GM10248 (cell line): ENCODE measurements around the gene GMDS.

Experiments used
- CTCF ChIA-PET: fragments of 300-600 bp; sonication (Branson Sonifier 250); formaldehyde crosslinking; extraction: SDS; loops from one replicate; lab custom pipeline; 2021; ENCODE audit warnings: antibody characterized with exemption; lab: Yijun Ruan, JAX
- POLR2A ChIA-PET: fragments of 350-650 bp; sonication (Branson Sonifier 250); formaldehyde crosslinking; extraction: SDS; loops from one replicate; lab custom pipeline; 2020; ENCODE audit warnings: antibody characterized with exemption; lab: Yijun Ruan, JAX
- DNase-seq: peaks from one replicate; pipeline ENCODE4 v3.0.0; 2012; ENCODE audit errors: extremely low spot score
- TF ChIP-seq, protein P1 (sequence below): IDR thresholded peaks from 2 replicates; pipeline ENCODE4 v1.5.1; 2012; ENCODE audit warnings: mild to moderate bottlenecking, low read depth; ENCODE audit errors: extremely low read depth, missing control alignments, control extremely low read depth

GMDS gene

DNA sequence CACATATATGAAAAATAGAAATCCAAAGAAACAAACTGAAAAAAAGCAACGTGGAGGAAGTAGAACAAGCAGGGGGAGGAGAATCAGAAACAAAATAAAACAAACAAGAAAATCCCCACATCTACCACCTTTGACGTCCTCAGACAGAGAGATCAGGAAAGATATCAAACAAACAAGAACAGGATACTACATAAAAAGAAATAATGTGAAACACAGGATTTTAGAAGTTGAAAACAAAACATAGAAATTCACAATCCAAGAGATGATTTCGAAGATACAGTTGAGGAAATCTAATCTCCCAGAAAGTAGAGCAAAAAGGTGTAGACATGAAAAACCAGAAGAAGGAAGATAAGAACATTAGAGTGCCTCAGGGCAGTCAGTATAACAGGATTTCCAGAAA is 514.5 kb downstream of the GMDS start:
- TF ChIP-seq, protein P1, sequence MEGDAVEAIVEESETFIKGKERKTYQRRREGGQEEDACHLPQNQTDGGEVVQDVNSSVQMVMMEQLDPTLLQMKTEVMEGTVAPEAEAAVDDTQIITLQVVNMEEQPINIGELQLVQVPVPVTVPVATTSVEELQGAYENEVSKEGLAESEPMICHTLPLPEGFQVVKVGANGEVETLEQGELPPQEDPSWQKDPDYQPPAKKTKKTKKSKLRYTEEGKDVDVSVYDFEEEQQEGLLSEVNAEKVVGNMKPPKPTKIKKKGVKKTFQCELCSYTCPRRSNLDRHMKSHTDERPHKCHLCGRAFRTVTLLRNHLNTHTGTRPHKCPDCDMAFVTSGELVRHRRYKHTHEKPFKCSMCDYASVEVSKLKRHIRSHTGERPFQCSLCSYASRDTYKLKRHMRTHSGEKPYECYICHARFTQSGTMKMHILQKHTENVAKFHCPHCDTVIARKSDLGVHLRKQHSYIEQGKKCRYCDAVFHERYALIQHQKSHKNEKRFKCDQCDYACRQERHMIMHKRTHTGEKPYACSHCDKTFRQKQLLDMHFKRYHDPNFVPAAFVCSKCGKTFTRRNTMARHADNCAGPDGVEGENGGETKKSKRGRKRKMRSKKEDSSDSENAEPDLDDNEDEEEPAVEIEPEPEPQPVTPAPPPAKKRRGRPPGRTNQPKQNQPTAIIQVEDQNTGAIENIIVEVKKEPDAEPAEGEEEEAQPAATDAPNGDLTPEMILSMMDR: no peak
- CTCF ChIA-PET: no interaction called here
- POLR2A ChIA-PET: no interaction called here
- DNase-seq: no peak

DNA sequence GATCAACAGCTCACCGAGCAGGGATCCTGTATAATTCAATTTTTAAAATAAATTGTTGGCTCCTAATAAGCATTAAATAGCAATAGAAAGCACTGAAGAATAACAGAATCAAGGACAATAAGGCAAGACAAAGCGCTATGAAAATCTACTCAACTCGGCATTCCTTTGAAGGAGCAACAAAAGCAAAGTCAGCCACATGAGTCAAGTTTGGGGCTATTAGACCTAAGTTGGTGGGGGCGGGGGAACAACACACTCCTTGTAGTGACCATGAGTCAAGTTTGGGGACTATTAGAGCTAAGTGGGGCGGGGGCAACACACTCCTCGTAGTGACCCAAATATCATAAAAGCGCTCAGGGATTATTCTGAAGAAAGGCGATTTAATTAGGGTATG is 515.7 kb downstream of the GMDS start:
- TF ChIP-seq, protein P1: no peak
- ChIA-PET CTCF (interaction anchor here (0.7 to 2.5 kb wide), 5 partner anchors 10 to 374 kb away, joined by 3 to 8 read pairs (median 5); no protein-coding TSS in a partner anchor), POLR2A (no interaction called here)
- no peak for DNase-seq

DNA sequence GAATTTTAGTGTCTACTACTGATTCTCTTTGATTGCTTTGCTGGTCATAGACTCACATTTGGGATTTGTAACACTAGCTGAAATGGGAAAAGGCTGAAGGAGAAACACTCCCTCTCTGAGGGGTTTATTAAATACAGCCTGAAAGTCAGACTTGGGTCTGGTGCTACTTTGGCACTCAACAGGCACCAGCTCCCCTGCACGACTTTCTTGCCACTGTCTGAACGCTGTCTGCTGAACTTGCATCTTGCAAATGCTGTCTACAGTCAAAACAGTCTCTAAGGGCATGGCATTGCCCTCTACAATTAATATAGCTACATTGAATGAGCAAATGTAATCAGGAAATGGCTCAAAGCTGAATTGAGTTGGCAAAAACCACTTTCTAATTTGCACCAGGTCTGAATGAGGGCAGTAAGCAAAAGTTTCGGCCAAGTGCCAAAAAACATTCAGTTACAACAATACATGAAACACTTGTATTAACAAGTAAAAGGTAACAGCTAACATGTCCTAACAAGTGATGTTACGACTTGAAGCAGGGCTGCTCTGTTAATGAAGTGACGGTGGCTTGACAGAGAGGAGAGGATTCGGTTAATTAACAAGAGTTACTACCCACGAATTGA is 516.2 kb downstream of the GMDS start:
- POLR2A ChIA-PET: no interaction called here
- TF ChIP-seq, protein P1: no peak
- CTCF ChIA-PET: interaction anchor here (0.7 to 2.5 kb wide), 4 partner anchors 9 to 375 kb away, joined by 3 to 8 read pairs (median 5); no protein-coding TSS in a partner anchor
- DNase-seq: no peak

DNA sequence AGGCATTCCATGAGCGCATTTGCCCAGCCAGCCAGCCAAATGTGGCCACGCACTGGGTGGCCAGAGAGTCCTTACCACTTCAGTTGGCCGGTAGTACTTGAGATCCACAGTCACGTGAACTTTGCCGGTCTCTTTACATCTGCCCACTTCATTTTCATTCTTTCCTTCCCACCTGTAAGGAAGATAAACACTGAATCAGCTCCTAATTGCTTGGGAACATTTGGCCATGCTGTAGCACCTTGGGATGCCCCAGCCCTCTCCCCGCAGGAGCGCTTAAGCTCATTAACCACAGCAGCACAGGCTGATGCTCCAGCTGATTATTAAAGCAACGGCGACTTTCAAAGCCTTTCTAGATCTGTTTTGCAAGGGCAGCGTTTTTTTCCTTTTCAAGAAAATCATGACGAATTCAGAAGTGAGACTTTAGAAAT is 519.0 kb downstream of the GMDS start:
- TF ChIP-seq, protein P1: no peak
- DNase-seq: no peak
- POLR2A ChIA-PET: no interaction called here
- CTCF ChIA-PET: no interaction called here

DNA sequence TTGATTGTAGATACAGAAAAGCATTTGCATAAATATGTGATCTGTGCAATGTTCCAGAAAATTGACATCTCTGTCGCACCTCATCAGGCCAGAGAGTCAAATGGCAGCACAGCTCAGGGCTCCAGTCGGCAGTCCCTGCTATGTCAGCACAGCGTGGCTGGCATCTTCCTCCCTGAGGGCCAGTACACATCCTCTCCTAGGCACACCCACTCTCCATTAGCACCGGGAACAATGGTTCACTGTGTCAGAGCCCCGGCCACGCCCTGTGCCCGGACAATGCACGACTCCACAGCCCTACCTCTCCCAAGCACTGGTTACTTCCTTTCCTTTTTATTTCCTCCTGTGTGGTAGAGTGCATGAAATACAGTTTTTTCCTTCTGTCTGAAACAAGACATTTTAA is 520.8 kb downstream of the GMDS start:
- POLR2A ChIA-PET: no interaction called here
- CTCF ChIA-PET: interaction anchor here (0.9 to 2.4 kb wide), 6 partner anchors 9 to 53 kb away, joined by 3 to 10 read pairs (median 4); no protein-coding TSS in a partner anchor

DNA sequence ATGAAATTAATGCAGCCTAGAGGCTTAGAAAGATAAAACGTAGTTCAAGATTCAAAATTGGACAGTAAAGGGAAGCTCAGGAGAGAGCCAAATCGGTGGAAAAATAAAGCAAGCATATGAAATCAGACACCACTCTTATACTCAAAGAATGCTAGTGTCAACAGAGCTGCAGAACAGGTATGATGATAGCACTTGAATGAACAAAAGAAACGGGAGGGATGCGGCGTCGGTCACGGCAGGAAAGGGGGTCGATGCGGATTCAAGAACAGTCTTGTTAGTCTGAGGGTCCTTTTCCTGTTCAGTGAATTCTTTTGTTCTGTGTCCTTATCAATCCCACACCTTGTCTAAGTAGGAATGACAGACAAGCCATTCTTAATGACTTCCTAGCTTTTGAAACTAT is 521.3 kb downstream of the GMDS start:
- ChIA-PET POLR2A (no interaction called here), CTCF (interaction anchor here (0.9 to 2.4 kb wide), 6 partner anchors 9 to 54 kb away, joined by 3 to 10 read pairs (median 4); no protein-coding TSS in a partner anchor)
- TF ChIP-seq, protein P1: no peak
- DNase-seq: no peak

More for the DNA sequence above, 520.8 kb downstream of the GMDS start:
- DNase-seq: no peak
- TF ChIP-seq, protein P1: no peak
